ENCODE results near the gene PTTG1IP.
"Not testable (repeated sequence)": the region's sequence is repeated elsewhere in the genome, so short reads cannot be mapped to it uniquely, and the experiment has no call there.

Gene PTTG1IP

DNA sequence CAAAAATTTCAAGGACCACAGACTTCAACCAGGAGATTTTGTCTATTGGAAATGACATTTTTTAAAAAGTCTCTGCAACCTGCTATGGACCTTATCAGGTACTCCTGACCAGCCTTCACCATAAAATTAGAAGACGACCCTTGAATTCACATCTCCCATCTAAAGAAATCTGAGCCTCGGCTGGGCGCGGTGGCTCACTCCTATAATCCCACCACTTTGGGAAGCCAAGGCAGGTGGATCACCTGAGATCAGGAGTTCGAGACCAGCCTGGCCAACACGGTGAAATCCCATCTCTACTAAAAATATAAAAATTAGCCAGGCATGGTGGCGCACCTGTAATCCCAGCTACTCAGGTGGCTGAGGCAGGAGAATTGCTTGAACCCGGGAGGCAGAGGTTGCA is 5.7 kb upstream of the PTTG1IP start:
- not testable (repeated sequence) for DNase-seq

DNA sequence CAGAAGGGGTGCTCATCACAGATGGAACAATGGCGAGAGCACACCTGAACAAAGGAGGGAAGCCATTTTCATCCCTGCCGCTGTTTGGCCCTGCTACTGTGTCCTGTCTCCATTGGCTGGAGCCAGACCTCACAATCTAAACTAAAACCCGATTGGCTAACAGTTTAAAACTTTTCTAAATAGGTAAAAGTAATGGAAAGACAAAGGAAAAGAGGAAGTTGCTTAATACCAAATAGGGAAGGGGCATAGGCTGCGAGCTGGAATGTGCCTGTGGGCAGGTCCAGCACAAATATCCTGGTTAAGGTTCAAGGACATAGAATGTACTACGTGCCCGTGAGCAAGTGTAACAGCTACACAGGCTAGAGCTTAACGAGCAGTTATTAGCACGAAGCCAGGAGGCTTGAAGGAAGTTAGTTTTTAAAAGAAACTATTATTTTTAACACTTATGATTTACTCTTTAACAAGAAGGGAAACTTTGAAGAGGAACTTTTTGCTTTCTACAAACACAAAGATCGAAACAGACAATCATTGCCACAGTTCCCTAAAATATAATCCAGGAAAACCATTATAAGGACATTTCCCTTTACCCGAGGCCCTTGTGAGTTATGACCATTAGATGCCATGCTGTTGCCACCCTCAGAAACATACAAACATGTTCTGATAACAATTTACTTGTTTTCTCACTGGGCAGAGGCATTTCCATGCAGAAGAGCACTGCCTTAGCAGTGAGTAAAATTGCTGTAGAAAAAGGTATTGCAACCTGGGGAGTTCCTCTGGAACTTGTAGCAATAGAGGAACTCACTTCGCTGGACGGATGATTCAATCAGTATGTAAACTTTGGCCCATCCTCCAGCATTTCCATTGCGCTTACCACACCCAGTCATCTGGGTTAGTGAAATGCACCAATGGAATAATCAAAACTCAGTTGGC is 4.8 kb upstream of the PTTG1IP start:
- DNase-seq = no peak

DNA sequence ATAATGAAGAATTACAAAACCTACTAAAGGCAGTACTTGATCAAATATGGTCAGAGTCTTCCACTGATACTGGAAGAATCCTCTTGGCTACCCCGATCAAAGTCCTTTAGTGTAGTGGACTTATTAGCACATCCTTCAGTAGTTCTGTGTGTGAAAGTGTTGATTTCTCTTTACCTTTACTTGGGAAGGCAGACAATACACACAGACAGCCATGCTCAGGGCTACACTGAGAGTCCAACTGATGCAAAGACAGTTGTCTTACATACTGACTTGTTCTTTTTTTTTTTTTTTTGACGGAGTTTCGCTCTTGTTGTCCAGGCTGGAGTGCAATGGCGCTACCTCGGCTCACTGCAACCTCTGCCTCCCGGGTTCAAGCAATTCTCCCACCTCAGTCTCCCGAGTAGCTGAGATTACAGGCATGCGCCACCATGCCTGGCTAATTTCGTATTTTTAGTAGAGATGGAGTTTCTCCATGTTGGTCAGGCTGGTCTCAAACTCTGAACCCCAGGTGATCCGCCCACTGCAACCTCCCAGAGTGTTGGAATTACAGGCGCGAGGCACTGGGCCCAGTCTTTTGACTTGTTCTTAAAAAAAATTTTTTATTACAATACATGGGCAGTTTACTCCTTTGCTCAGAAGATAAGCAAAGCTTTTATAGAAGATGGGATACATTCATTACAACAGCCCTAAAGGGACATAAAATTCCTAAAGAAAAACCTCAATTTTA is 3.5 kb upstream of the PTTG1IP start:
- DNase-seq = no peak

DNA sequence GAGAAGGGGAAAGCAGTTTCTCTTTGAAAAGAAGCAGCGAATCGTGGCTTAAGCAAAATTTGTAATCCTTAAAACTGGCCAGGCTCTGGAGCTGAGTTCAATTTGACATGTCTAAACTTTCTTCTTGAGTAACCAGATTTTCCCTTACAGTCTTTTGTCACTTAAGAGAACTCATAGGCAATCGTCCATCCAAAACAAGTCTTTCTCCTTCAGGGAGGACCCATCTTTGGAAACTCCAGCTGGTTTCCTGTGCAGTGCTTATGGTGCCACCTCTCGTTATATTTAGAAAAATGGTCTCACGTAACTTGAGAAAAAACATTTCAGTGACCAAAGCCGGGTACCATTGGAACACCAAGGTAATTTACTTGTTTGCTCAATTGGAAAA is 1.8 kb upstream of the PTTG1IP start:
- DNase-seq = no peak

DNA sequence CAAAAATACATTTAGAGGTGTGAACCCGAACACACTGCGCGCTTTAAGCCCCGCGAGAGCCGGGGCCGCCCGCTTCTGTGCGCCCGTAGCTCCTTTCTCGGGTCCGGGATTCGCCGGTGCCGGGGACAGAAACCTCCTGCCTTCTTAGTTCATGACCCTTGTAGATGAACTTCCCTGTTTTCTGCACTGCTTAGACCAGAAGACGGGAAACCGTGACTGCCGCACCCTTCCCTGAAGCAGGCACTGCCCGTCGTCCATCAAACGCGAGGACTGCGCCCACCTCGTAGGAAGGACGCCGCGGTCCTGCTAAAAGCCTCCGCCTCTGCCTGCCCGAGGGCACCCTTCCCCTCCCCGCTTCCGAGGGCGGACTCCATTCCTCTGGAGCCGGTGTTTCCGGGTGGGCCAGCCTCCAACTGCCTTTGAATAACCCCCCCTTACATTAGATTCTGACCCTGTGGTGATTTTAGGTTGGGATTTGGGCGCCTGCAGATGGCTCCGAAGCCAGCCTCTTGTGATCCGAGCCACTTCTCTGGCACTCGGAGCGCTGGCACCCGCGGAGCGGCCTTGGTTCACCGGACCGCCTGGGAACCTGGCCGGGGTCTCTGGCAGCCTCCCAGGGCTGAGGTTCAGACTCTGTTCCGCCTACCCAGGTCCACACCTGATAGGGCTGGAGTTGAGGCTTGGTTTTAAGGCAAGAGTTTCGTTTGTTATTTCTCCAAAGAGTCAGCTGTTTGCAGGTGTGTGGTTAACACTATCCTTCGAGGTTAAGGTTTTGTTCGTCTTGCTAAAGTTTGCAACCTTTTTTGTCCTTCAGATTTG is 1.2 kb upstream of the PTTG1IP start:
- no peak for DNase-seq

DNA sequence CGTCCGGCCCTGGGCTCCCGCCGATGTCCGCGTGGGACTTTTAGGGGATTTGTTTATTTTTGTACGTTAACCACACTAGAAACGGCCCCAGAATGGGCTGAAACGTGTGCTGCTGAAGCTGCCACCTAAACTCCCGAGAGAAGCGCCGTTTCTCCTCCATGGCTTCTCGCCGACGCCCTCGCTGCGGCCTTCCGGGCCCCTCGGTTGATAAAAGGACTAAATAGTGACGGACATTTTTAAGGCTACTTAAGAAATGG is 678 bp upstream of the PTTG1IP start:
- DNase-seq = no peak

DNA sequence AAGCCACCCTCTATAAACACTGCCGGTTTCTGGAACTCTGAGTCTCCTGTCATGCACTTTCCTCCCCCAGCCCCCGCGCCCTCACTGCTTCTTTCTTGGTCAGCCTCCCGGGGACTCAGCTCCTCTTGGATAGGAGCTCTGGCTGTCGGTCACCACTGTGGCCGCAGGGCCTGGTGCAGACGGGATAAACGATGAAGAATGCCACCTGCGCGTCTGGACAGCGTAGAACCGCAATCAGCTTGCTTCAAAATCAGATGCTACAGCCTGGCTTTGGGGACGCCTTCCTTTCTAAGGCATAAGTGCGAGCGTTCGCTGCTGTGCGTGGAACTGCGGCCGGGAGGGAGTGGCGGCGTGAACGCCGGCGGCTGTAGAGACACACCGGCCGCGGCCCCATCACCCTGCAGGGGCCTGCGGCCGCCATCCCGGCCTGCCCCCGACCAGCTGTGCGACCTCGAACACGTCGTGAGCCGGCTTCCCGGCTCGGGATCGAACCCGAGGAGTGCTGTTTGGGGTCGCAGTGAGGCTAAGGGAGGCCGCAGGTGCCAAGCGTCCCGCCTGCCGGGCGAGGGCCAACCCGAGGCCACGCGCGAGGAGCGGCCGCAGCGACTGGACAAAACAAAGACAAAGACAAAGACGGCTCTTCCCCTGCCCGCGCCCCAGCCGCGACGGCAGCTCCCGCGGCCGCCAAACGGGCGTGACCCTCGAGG is 688 bp downstream of the PTTG1IP start:
- DNase-seq = no peak

DNA sequence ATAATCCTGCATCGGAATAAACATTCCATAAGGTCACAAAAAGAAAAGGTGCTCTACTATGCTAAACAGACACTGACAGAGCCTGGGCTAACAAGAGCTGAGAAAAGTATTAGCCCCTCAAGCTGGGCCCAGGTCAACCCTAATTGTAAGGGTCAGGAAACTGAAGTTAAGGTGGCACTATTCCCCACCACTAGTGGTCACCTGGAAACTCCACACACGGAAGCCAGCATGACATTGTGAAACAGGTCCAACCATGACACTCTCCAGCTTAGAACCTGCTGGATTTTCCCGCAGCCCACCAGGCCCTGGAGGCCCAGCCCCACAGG is 1.2 kb downstream of the PTTG1IP start:
- no peak for DNase-seq

DNA sequence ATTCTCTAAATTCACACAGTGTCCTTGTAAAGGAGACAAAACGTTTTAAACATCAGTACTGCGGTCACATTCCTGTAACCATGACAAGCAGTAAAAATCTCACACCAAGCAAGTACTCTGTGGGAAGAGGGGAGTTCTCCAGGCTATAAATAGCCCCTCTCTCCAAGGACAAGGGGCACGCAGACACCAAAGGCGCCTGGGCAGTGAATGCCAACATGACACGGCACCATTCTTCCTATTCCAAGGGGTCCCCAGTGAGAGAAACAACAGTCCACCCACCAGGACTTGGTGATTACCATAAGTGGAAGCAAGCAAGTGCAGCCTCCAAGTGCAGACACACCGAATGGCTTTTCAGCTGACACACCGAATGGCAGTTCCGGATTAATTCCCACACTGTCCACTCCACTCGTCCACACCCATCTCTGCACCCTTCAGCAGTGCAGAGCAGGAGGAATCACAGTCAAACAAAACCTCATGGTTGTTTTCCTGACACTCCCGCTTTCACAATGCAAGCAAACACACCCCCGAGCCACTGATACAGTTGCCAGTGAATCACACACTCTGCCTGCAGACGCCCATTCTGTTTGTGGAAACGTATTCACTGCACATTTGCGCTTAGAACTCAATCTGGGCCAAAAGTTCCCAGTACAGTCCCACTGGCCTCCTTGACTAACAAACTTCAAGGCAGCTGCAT is 1.8 kb downstream of the PTTG1IP start:
- DNase-seq = no peak

DNA sequence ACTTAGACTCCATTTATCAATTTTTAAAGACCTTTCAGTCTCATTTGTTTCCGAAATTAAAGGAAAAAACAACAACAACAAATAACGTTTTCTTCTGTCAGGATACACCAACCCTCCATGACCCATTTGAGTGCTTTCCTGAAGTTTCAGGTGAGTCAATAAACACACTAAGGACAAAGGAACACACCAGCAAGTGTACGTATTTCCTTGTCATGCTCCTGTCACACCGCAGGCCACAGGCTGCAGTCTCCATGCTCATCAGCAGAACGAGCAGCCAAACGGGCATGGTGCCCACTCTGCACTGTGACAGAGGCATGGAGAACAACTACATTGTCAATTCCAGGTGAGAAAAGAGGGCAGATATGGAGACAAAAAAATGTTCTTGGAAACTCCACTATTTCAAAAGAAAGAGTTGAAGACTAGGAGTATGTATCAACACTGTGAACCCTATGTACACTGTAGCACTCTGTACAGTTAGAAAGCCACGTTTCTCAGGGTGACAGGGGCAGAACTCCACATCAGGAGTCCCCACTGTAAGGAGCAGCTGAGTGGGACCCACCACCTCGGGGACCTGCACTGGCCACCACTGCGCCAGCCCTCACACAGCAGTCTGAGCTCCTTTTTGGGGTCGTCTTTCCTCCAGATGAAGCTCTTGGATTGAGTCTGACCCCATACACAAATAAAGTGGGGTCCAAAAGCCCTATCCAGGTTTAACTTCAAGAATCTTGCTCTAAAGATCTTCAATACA is 2.6 kb downstream of the PTTG1IP start:
- DNase-seq = no peak

DNA sequence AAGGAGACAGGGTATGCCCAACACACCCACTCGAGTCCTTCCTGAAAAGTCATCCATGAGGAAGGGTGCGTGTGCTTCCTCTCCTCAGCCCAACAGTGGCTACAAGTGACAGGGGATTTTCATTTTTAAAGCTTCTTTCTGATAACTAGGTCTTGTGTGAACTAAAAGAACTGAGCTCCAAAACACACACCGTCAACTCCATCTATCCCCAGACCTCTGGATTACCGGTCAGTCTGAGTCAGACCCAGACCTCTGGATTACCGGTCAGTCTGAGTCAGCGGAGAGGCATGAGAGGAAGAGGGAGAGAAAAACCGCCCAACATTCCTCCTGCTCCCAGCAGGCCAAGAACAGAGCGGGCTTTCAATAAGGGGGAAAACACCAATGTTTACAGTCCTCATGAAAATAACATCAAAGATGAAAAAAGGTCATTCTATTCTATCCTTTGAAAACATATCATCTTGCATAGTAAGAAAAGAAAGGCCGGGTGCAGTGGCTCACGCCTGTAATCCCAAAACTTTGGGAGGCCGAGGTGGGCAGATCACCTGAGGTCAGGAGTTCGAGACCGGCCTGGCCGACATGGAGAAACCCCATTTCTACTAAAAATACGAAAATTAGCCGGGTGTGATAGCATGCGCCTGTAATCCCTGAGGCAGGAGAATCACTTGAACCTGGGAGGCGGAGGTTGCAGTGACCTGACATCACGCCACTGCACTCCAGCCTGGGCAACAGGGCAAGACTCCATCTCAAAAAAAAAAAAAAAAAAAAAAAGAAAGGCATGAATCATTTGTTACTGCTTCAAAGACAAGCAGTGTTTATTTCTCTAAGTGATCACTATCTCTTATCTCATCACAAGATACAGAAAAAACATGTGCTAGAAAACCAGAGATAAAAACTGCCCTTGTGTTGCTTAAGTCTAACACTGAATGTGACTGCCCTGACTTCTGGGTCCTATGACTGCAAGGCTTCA is 3.4 kb downstream of the PTTG1IP start:
- no peak for DNase-seq

DNA sequence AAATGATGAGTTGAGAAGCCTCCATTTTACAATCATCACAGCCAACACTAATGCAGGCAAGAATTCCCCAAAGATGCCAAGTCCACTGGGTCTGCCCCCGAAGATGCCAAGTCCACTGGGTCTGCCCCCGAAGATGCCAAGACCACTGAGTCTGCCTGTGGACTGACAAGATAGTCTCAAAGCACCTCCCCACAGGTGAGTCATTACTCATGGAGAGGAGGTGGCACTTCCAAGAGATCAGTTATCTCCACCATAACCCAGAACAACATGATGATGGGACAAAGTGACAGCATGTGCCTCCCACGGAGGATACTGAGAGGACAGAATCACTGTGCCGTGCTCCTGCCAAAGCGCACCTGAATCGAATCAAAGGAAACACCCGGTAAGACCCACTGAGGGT is 4.8 kb downstream of the PTTG1IP start:
- no peak for DNase-seq

DNA sequence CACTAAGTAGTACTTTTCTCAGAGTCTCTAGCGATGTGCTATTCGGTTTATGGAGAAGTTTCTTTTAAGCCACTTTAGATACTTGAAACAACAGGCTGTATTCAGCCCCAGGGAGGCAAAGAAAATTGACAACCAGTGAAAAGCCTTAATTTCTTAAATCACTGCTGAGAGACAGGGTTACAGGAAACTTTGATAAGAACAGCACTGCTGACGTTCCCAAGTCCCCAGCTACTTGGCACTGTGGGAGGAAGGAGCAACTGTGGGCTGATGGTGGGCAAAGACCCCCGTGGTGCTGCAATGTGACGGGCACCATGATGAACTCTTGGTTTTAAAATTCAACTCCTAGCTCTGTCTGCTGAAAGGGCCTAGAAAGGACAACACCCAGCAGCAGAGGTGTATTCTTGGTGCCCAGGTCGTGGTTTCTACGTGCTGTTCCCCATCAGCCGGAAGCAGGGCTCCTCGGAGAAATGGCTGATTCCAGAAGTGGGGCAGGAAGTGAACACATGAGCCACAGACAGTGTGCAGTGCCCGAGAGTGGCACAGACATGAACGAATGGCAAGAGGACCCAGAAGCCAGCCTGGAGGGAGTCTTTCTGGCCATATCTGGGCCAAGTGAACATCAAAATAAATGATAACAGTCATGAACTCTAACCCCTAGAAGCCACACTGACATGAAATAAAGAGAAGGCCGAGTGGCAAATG is 5.3 kb downstream of the PTTG1IP start:
- no peak for DNase-seq

DNA sequence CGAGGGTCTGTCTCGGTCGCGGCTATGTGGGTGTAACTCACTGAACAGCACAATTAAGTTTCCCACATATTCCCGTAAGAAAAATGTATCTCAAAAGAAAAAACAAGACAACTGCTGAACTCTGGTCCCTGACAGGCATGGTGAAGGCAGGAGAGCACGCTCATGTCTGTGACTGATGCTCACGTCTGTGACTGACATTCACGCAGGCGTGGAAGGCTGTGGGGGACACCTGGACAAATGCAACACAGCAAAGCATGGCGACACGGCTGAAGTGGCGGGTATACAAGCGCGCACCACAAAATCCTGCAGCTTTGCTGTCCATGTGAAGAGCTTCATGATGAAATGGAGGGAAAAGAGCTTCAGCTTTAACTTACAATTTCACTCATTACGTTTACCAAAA is 6.0 kb downstream of the PTTG1IP start:
- no peak for DNase-seq

DNA sequence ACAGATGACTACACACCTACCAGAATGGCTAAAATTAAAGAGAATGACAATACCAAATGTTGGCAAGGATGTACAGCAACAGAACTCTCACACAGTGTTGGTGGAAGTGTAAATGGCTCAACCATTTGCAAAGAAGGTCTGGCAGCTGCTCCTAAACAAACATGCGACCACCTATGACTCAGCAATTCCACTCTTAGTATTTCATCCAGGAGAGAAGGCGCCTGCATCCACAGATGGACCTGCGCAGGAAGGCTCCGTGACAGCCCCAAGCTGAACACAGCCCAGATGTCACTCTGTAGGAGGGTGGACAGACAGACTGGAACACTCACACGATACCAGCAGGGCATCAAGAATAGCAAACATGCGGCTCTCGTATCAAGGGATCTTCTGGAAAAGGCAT is 6.7 kb downstream of the PTTG1IP start:
- no peak for DNase-seq

DNA sequence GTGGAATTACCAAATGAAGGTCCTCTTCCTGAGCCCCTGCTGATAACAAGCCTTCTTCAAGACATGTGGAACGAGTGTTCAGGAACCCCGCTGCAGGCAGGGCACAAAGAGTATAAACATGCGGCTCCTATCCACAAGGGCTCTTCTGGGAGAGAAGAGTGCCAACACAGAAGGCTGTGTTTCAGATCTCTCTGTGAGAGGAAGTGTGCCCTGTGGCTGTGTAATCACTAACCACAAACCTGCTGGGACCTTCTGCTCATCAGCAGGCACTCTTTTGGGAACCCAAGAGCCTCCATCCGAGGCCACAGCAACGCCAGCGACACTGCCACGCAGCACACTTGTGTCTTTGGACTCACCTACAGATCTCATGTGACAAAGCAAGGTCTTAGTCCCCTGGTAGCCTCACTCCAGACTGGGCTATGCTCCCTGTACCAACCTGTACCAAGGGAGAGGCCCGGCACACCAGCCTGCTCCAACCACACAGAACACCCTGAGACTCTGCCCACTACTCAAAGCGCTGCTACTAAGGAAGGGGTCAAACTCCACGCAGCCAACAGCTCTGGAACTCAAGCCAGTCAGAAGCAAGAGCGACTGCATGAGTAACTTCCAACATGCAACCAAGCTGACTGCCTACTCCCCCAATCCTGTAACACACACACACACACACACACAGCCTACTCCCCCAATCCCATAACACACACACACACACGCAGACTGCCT is 7.8 kb downstream of the PTTG1IP start:
- no peak for DNase-seq

DNA sequence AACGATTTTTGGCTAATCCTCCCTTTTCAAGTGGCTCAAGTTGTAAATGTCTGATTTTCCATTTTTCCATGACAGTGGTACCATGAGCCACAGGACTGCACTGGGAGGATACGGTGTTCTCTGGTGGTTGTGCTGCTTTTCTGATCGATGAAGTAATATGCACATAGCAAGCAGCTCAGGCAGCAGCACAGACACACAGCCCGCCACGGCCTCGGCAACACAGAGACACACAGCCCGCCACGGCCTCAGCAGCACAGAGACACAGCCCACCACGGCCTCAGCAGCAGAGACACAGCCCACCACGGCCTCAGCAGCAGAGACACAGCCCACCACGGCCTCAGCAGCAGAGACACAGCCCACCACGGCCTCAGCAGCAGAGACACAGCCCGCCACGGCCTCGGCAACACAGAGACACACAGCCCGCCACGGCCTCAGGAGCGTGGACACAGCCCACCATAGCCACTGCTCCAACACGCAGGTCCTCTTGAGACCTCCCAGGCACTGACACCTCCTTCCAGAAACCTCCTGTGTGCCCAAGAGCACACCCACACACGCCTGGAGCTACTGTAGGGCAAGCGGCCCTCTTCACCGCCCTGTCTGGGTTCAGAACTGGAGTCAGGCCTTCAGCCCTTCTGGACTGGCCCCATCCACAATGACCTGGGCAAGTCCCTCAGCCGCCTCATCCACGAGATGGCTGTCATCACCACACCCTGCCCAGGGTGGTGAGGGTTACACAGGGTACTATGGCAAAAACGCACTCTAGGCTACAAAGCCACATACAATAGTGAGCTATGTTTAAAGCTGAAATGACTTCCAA is 10.4 kb downstream of the PTTG1IP start:
- DNase-seq = no peak

DNA sequence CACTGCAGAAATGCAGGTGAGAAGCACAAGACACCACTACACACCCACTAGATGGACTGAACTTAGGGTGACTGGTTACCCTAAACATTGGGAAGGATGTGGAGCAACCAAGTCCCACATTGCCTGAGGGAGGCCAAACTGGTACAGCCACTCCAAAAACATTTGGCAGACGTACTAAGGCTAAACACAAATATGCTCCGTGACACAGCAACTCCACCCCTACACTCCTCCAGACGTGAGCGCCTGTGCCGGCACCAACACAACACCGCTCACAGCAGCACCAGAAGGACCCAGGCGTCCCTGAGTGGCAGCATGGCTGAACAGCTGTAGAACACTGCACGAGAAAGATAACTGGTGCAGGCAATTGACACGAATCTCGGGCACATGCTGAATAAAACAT is 14.7 kb downstream of the PTTG1IP start:
- no peak for DNase-seq
